HepG2 (cell line): ENCODE results near the gene NKX1-2. TPM values are rescaled to one million over a fixed set of nuclear protein-coding genes. Genes with fewer than 3 reads are reported as not detected.

Experiments
- ATRX ChIP-seq: sonication (generic); formaldehyde crosslinking; IDR thresholded peaks from 2 replicates; pipeline ENCODE4 v1.4.0; 2020; ENCODE audit warnings: missing genetic modification reagents, borderline replicate concordance
- BCLAF1 ChIP-seq: fragments of 450-650 bp; IDR thresholded peaks from 2 replicates; pipeline ENCODE4 v1.6.1; 2017; ENCODE audit warnings: mild to moderate bottlenecking
- EED ChIP-seq: sonication (generic); formaldehyde crosslinking; IDR thresholded peaks from 2 replicates; pipeline ENCODE4 v1.5.0; 2020; ENCODE audit warnings: mild to moderate bottlenecking, missing genetic modification reagents
- FOXC1 ChIP-seq: sonication (generic); formaldehyde crosslinking; IDR thresholded peaks from 2 replicates; pipeline ENCODE4 v1.8.0; 2022; ENCODE audit warnings: mild to moderate bottlenecking, missing genetic modification reagents, borderline replicate concordance
- HINFP ChIP-seq: sonication (generic); formaldehyde crosslinking; IDR thresholded peaks from 2 replicates; pipeline ENCODE4 v1.4.0; 2020; ENCODE audit warnings: low read depth, mild to moderate bottlenecking, missing genetic modification reagents
- MAFG ChIP-seq: sonication (generic); formaldehyde crosslinking; IDR thresholded peaks from 2 replicates; pipeline ENCODE4 v1.5.1; 2020; ENCODE audit warnings: mild to moderate bottlenecking, missing genetic modification reagents
- NFATC3 ChIP-seq: sonication (generic); formaldehyde crosslinking; IDR thresholded peaks from 2 replicates; pipeline ENCODE4 v1.5.1; 2020; ENCODE audit warnings: mild to moderate bottlenecking, missing genetic modification reagents
- PBX3 ChIP-seq: sonication (generic); formaldehyde crosslinking; IDR thresholded peaks from 2 replicates; pipeline ENCODE4 v1.8.1; 2023; ENCODE audit warnings: missing genetic modification reagents, inconsistent platforms, borderline replicate concordance
- RCOR2 ChIP-seq: IDR thresholded peaks from 2 replicates; pipeline ENCODE4 v1.6.1; 2016; ENCODE audit warnings: missing biosample characterization, missing genetic modification reagents
- RNF219 ChIP-seq: sonication (generic); formaldehyde crosslinking; IDR thresholded peaks from 2 replicates; pipeline ENCODE4 v1.5.0; 2020; ENCODE audit warnings: mild to moderate bottlenecking, missing genetic modification reagents
- SOX5 ChIP-seq: IDR thresholded peaks from 2 replicates; pipeline ENCODE4 v1.6.1; 2016; ENCODE audit warnings: borderline replicate concordance
- THAP8 ChIP-seq: sonication (generic); formaldehyde crosslinking; IDR thresholded peaks from 2 replicates; pipeline ENCODE4 v1.5.1; 2020; ENCODE audit warnings: missing genetic modification reagents, mild to moderate bottlenecking, borderline replicate concordance
- ZGPAT ChIP-seq: IDR thresholded peaks from 2 replicates; pipeline ENCODE4 v1.6.1; 2016; ENCODE audit warnings: mild to moderate bottlenecking
- ZNF503 ChIP-seq: sonication (generic); formaldehyde crosslinking; IDR thresholded peaks from 2 replicates; pipeline ENCODE4 v1.4.0; 2020; ENCODE audit warnings: missing genetic modification reagents
- ZNF607 ChIP-seq: sonication (generic); formaldehyde crosslinking; IDR thresholded peaks from 2 replicates; pipeline ENCODE4 v1.5.1; 2020; ENCODE audit warnings: missing genetic modification reagents, mild to moderate bottlenecking, borderline replicate concordance
- ZSCAN22 ChIP-seq: sonication (generic); formaldehyde crosslinking; IDR thresholded peaks from 2 replicates; pipeline ENCODE4 v1.4.0; 2020; ENCODE audit warnings: mild to moderate bottlenecking, missing genetic modification reagents
- polyA plus RNA-seq, 8 experiments: library from polyadenylated mRNA; depleted of rRNA in 3 of 8; stranded (reverse) in 7 of 8; unstranded in 1 of 8; fragments of >200 nt; fragmentation: Illumina TruSeq in 4 of 8; extraction: Trizol in 4 of 8; gene quantifications; 2 replicates each; pipeline versions ENCODE4 v1.2.1 to v1.2.3, GENCODE V29; 2011 to 2016; ENCODE audit warnings: low read depth in 4 of 8, missing spikeins in 1 of 8, mixed read lengths in 1 of 8; ENCODE audit not compliant: insufficient read depth in 1 of 8
- total RNA-seq, 5 experiments: library from RNA; depleted of rRNA; stranded (reverse); fragments of >200 nt; fragmentation: Illumina TruSeq; extraction: Trizol; gene quantifications; 2 replicates each; pipeline ENCODE4 v1.2.3, GENCODE V29; 2016; ENCODE audit warnings: low read depth in 1 of 5

The NKX1-2 gene
- total and polyA plus RNA-seq, 2 of the 13 experiments (the other 11 are each of a cell fraction or from before 2014, with no cell fraction given), result not detected

GRCh38 chr10:124470544-124471434, 21.0 kb upstream of the NKX1-2 start (continued):
- TF ChIP-seq BCLAF1 (no peak), THAP8 (CRISPR knock-in tag) (no peak), ZNF503 (peak; percentile 89), RNF219 (CRISPR knock-in tag) (peak; percentile 84; the same call in 1 of the 2 replicates), ZNF607 (CRISPR knock-in tag) (peak; percentile 72; the same call in 1 of the 2 replicates), EED (CRISPR knock-in tag) (no peak), FOXC1 (CRISPR knock-in tag) (no peak), ZSCAN22 (CRISPR knock-in tag) (no peak), PBX3 (CRISPR knock-in tag) (no peak), MAFG (CRISPR knock-in tag) (no peak), SOX5 (CRISPR knock-in tag) (peak; percentile 97), NFATC3 (CRISPR knock-in tag) (no peak), ZGPAT (CRISPR knock-in tag) (peak; percentile 93), HINFP (CRISPR knock-in tag) (no peak), ATRX (CRISPR knock-in tag) (no peak), RCOR2 (CRISPR knock-in tag) (peak; percentile 84)
